ENCODE measurements around the gene OTOG.

OTOG gene

GRCh38 chr11:17639781-17640180 is 92.7 kb downstream of the OTOG start:
- Histone ChIP-seq H3K79me2 (ENCODE audit: insufficient read depth, low read length) (no peaks in the 10 kb centered on the region), H3K9ac (ENCODE audit: low read length) (no peak overlapping the region), H2AFZ (ENCODE audit: low read depth, low read length, severe bottlenecking) (no peak overlapping the region), H3K27ac (ENCODE audit: low read depth, low read length) (no peak overlapping the region), H3K9me2 (replicated peaks; ENCODE audit: insufficient read depth, low read length) (no peaks in the 10 kb centered on the region), H4K20me1 (ENCODE audit: low read depth, low read length) (no peaks in the 10 kb centered on the region), H3K4me3 (ENCODE audit: insufficient read depth, low read length, poor library complexity, severe bottlenecking) (no peak overlapping the region), H3K9me3 (ENCODE audit: insufficient read depth, low read length) (no peaks in the 10 kb centered on the region), H3K36me3 (ENCODE audit: low read length) (no peaks in the 10 kb centered on the region), H3F3A (ENCODE audit: insufficient read depth) (no peaks in the 10 kb centered on the region), H3K27me3 (ENCODE audit: low read length) (no peaks in the 10 kb centered on the region), H3K4me2 (ENCODE audit: low read depth, low read length, poor library complexity, severe bottlenecking) (no peak overlapping the region)
- TF ChIP-seq EZH2phosphoT487 (conservative IDR thresholded peaks at IDR 0.05; ENCODE audit: low read length) (no peak), CTCF (IDR thresholded peaks at IDR 0.05; ENCODE audit: insufficient read depth, low read length, poor library complexity, severe bottlenecking) (no peak)

- Histone ChIP-seq H3K9me2 (replicated peaks; ENCODE audit: insufficient read depth, low read length) (no peaks in the 10 kb centered on the region), H3K27ac (ENCODE audit: low read depth, low read length) (no peak overlapping the region), H3K36me3 (ENCODE audit: low read length) (no peaks in the 10 kb centered on the region), H3K4me3 (ENCODE audit: insufficient read depth, low read length, poor library complexity, severe bottlenecking) (no peak overlapping the region), H3K9ac (ENCODE audit: low read length) (no peak overlapping the region), H3K79me2 (ENCODE audit: insufficient read depth, low read length) (no peaks in the 10 kb centered on the region), H3F3A (ENCODE audit: insufficient read depth) (no peaks in the 10 kb centered on the region), H4K20me1 (ENCODE audit: low read depth, low read length) (no peaks in the 10 kb centered on the region), H3K9me3 (ENCODE audit: insufficient read depth, low read length) (no peaks in the 10 kb centered on the region), H3K27me3 (ENCODE audit: low read length) (no peaks in the 10 kb centered on the region), H3K4me2 (ENCODE audit: low read depth, low read length, poor library complexity, severe bottlenecking) (no peak overlapping the region), H2AFZ (ENCODE audit: low read depth, low read length, severe bottlenecking) (no peak overlapping the region)
- no peak for TF ChIP-seq CTCF (IDR thresholded peaks at IDR 0.05; ENCODE audit: insufficient read depth, low read length, poor library complexity, severe bottlenecking)
- TF ChIP-seq EZH2phosphoT487 (conservative IDR thresholded peaks at IDR 0.05; ENCODE audit: low read length), result no peak
Measured at GRCh38 chr11:17640493-17641164, 93.6 kb downstream of the OTOG start.

- no peaks in the 10 kb centered on the region for H3F3A ChIP-seq (ENCODE audit: insufficient read depth)
Measured at GRCh38 chr11:17641792-17642350, 94.8 kb downstream of the OTOG start.

More at GRCh38 chr11:17641792-17642350, 94.8 kb downstream of the OTOG start:
- Histone ChIP-seq H3K9me3 (ENCODE audit: insufficient read depth, low read length) (no peaks in the 10 kb centered on the region), H3K27me3 (ENCODE audit: low read length) (no peaks in the 10 kb centered on the region), H3K36me3 (ENCODE audit: low read length) (no peaks in the 10 kb centered on the region), H4K20me1 (ENCODE audit: low read depth, low read length) (no peaks in the 10 kb centered on the region), H3K9me2 (replicated peaks; ENCODE audit: insufficient read depth, low read length) (no peaks in the 10 kb centered on the region), H3K4me3 (ENCODE audit: insufficient read depth, low read length, poor library complexity, severe bottlenecking) (no peak overlapping the region), H3K27ac (ENCODE audit: low read depth, low read length) (no peak overlapping the region), H2AFZ (ENCODE audit: low read depth, low read length, severe bottlenecking) (no peak overlapping the region), H3K9ac (ENCODE audit: low read length) (no peak overlapping the region), H3K79me2 (ENCODE audit: insufficient read depth, low read length) (no peaks in the 10 kb centered on the region), H3K4me2 (ENCODE audit: low read depth, low read length, poor library complexity, severe bottlenecking) (no peak overlapping the region)
- TF ChIP-seq CTCF (IDR thresholded peaks at IDR 0.05; ENCODE audit: insufficient read depth, low read length, poor library complexity, severe bottlenecking) (no peak), EZH2phosphoT487 (conservative IDR thresholded peaks at IDR 0.05; ENCODE audit: low read length) (no peak)

Measured in SU-DHL-6 (cell line).